ENCODE measurements around the gene PARP14.

Gene PARP14

DNA sequence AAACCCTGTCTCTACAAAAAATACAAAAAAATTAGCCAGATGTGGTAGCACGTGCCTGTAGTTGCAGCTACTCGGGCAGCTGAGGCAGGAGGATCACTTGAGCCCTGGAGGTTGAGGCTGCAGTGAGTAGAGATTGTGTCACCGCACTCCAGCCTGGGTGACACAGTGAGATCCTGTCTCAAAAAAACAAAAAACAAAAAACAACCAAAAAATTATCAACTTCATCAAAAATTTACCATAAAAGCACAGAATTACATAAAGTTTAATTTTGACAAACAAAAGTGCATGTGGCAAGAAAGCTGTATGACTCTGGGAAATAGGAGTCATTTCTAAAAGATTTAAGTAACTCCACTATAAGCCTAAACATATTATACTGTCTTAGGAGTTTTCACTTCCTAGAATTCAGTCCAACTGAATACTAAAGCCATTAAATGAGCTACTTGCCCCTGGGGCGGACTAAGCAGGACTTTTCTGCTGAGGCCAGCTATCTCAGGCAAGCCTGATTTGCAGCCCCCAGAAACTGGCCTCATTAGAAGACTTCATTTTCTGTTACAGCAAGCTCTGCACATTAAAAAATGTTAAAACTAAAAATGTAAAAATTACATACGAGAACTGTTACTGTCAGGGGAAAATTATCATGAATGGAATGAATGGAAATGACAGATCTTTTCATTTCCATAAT is 90.0 kb downstream of the PARP14 start:
- DNase-seq (ENCODE audit: low read depth, low spot score), result no peak

DNA sequence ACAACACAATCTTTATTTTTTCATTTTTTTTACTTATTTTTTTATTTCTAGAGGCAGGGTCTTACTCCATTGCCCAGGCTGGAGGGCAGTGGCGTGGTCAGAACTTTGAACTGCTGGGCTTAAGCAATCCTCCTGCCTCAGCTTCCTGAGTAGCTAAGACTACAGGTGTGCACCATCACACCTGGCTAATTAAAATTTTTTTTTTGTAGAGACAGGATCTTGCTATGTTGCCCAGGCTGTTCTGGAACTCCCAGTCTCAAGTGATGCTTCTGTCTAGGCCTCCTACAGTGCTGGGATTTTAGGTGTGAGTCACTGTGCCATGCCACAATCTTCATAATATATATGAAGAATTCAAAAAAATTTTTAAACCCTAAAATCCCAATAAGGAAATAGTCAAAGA is 92.2 kb downstream of the PARP14 start:
- DNase-seq (ENCODE audit: low read depth, low spot score), result no peak

DNA sequence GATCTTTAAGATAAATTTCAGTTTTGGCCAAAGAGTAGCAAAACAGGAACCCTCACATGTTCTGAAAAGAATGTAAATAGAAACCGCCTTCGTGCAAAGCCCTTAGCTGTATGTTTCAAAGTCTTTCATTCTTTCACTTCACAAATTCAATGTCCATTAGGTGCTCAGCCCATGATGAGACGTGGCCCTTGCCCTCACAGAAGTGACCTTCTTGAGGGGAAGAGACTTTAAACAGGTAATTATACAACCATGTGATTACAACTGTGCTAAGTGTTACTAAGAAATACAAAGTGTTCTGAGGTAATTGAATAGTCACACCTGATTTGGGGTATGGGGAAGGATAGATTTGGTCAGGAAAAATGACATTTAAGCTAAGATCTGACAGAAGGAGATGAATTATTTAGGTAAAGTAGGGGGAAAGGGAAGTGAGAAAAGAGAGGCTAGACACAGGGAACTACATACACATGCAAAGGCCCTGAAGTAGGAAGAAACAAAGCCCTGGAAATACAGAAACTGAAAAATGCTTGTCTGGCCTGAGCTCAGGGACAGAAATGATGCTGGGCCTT is 93.4 kb downstream of the PARP14 start:
- no peak for DNase-seq (ENCODE audit: low read depth, low spot score)

GRCh38 chr3:122774564-122774963 is 93.9 kb downstream of the PARP14 start:
- DNase-seq (ENCODE audit: low read depth, low spot score), result no peak

- DNase-seq (ENCODE audit: low read depth, low spot score), result no peak
Measured at GRCh38 chr3:122776675-122777468, 96.2 kb downstream of the PARP14 start.

- no peak for DNase-seq (ENCODE audit: low read depth, low spot score)
Measured at GRCh38 chr3:122777563-122777962, 96.9 kb downstream of the PARP14 start.

Data from iPS DF 19.7 (cell line).